HL-60 (cell line): ENCODE results near the gene DAAM2.

Experiments
- DNase-seq, 2 experiments: peaks; one replicate each; pipeline ENCODE4 v3.0.0-alpha.2; 2010 to 2020; ENCODE audit warnings: low read depth in 1 of 2, low spot score in 1 of 2
- H3K27ac ChIP-seq: fragments of 250-450 bp; sonication (Bioruptor Pico); replicated peaks from 2 replicates; pipeline ENCODE4 v1.5.1; 2020; ENCODE audit warnings: mild to moderate bottlenecking, moderate library complexity
- H3K27me3 ChIP-seq: fragments of 250-450 bp; sonication (Bioruptor Pico); 2 replicates; pipeline ENCODE4 v1.5.1; 2021; ENCODE audit warnings: mild to moderate bottlenecking, moderate library complexity; ENCODE audit not compliant: insufficient read depth, poor library complexity, severe bottlenecking
- H3K4me3 ChIP-seq: replicated peaks from 2 replicates; pipeline ENCODE4 v1.5.1; 2011; ENCODE audit warnings: mild to moderate bottlenecking, control low read depth, low read length; ENCODE audit not compliant: insufficient read depth
- CTCF ChIP-seq: IDR thresholded peaks from one replicate; pipeline ENCODE4 v1.5.1; 2011; ENCODE audit warnings: low read length, control low read depth, inconsistent platforms; ENCODE audit not compliant: insufficient read depth
- GABPA ChIP-seq: IDR thresholded peaks from 2 replicates; pipeline ENCODE4 v1.6.1; 2012; ENCODE audit warnings: low read depth
- POLR2AphosphoS5 ChIP-seq: IDR thresholded peaks from 2 replicates; pipeline ENCODE4 v1.6.1; 2012; ENCODE audit warnings: low read depth
- REST ChIP-seq: IDR thresholded peaks from 2 replicates; pipeline ENCODE4 v1.6.1; 2012; ENCODE audit warnings: low read depth; ENCODE audit not compliant: insufficient replicate concordance
- SPI1 ChIP-seq: IDR thresholded peaks from 2 replicates; pipeline ENCODE4 v1.6.1; 2012; ENCODE audit warnings: low read depth, mild to moderate bottlenecking, borderline replicate concordance

DAAM2 gene

GRCh38 chr6:39829331-39829730 is 37.2 kb downstream of the DAAM2 start:
- DNase-seq = no peak
- H3K4me3 ChIP-seq = no peak overlapping the region
- no peak overlapping the region for H3K27ac ChIP-seq
- TF ChIP-seq POLR2AphosphoS5 (no peak), SPI1 (no peak), GABPA (no peak), CTCF (no peak), REST (no peak)
- H3K27me3 ChIP-seq = no peaks in the 10 kb centered on the region

- TF ChIP-seq SPI1 (no peak), REST (no peak), POLR2AphosphoS5 (no peak), GABPA (no peak)
- no peaks in the 10 kb centered on the region for H3K27me3 ChIP-seq
- no peak overlapping the region for H3K27ac ChIP-seq
- no peak for DNase-seq
- H3K4me3 ChIP-seq = no peak overlapping the region
Measured at GRCh38 chr6:39830444-39830843, 38.3 kb downstream of the DAAM2 start.

GRCh38 chr6:39831701-39832100 is 39.5 kb downstream of the DAAM2 start:
- TF ChIP-seq REST (no peak), GABPA (no peak), POLR2AphosphoS5 (no peak), SPI1 (no peak), CTCF (no peak)
- Histone ChIP-seq H3K27ac (no peak overlapping the region), H3K27me3 (no peaks in the 10 kb centered on the region), H3K4me3 (no peak overlapping the region)
- DNase-seq = no peak

- Histone ChIP-seq H3K4me3 (no peak overlapping the region), H3K27me3 (no peaks in the 10 kb centered on the region), H3K27ac (no peak overlapping the region)
- no peak for DNase-seq
- TF ChIP-seq REST = no peak
- no peak for TF ChIP-seq CTCF
- TF ChIP-seq POLR2AphosphoS5 = no peak
- TF ChIP-seq GABPA = no peak
- no peak for TF ChIP-seq SPI1
Measured at GRCh38 chr6:39834278-39834677, 42.1 kb downstream of the DAAM2 start.
